ENCODE results near the gene TNNC2. TPM values are rescaled to one million over a fixed set of nuclear protein-coding genes. Genes with fewer than 3 reads are reported as not detected.
A peak's percentile ranks its signal among the peaks of the same experiment; 100 is the strongest.

The TNNC2 gene
- total and polyA plus RNA-seq, 2 donors from 2014 or later = 1.9 TPM; not detected in 1

GRCh38 chr20:45852326-45852725, 25.2 kb upstream of the TNNC2 start:
- Histone ChIP-seq H3K4me3 (ENCODE audit: low read length in 3 of 3) (no peak overlapping the region), H3K9ac (ENCODE audit: low read length in 3 of 3) (no peak overlapping the region)

GRCh38 chr20:45851501-45851900, 24.4 kb upstream of the TNNC2 start:
- Histone ChIP-seq H3K4me1 (ENCODE audit: control insufficient read depth in 2 of 3, insufficient read depth in 2 of 3, low read depth in 1 of 3, low read length in 3 of 3) (peaks cover 0 to 17% (median 7%) of the 10 kb centered on the region in 3 donors), H3K27me3 (ENCODE audit: control insufficient read depth, insufficient read depth, low read length) (no peaks in the 10 kb centered on the region), H3K4me3 (ENCODE audit: low read length in 3 of 3) (no peak overlapping the region), H3K27ac (ENCODE audit: low read depth in 2 of 2, low read length in 2 of 2) (no peak overlapping the region), H3K9me3 (ENCODE audit: control insufficient read depth in 2 of 3, insufficient read depth in 1 of 3, low read length in 3 of 3) (no peaks in the 10 kb centered on the region), H3K9ac (ENCODE audit: low read length in 3 of 3) (no peak overlapping the region), H3K36me3 (ENCODE audit: control insufficient read depth in 2 of 3, insufficient read depth in 3 of 3, low read length in 3 of 3) (peaks cover 2 to 5% (median 5%) of the 10 kb centered on the region in 3 donors)
- no peak for DNase-seq
- intact Hi-C loops (cut with DNase I) = no loop called here
- FAIRE-seq = no peak
- TF ChIP-seq CTCF (IDR thresholded peaks at IDR 0.05; ENCODE audit: borderline replicate concordance, extremely low read depth, insufficient read depth) = no peak

More at GRCh38 chr20:45852326-45852725, 25.2 kb upstream of the TNNC2 start:
- no peaks in the 10 kb centered on the region for H3K27me3 ChIP-seq (ENCODE audit: control insufficient read depth, insufficient read depth, low read length)
- intact Hi-C loops (cut with DNase I) = no loop called here
- DNase-seq (peak in 1 of 5 donors; percentile 27), FAIRE-seq (no peak)
- no peak overlapping the region for H3K27ac ChIP-seq (ENCODE audit: low read depth in 2 of 2, low read length in 2 of 2)
- peaks cover 0 to 20% (median 7%) of the 10 kb centered on the region in 3 donors for H3K4me1 ChIP-seq (ENCODE audit: control insufficient read depth in 2 of 3, insufficient read depth in 2 of 3, low read depth in 1 of 3, low read length in 3 of 3)
- H3K36me3 ChIP-seq (ENCODE audit: control insufficient read depth in 2 of 3, insufficient read depth in 3 of 3, low read length in 3 of 3) = peaks cover 2 to 5% (median 4%) of the 10 kb centered on the region in 3 donors
- H3K9me3 ChIP-seq (ENCODE audit: control insufficient read depth in 2 of 3, insufficient read depth in 1 of 3, low read length in 3 of 3) = no peaks in the 10 kb centered on the region
- TF ChIP-seq CTCF (IDR thresholded peaks at IDR 0.05; ENCODE audit: borderline replicate concordance, extremely low read depth, insufficient read depth) = no peak

GRCh38 chr20:45850926-45851325, 23.8 kb upstream of the TNNC2 start:
- H3K4me1 ChIP-seq (ENCODE audit: control insufficient read depth in 2 of 3, insufficient read depth in 2 of 3, low read depth in 1 of 3, low read length in 3 of 3) = peaks cover 0 to 12% (median 3%) of the 10 kb centered on the region in 3 donors
- H3K27me3 ChIP-seq (ENCODE audit: control insufficient read depth, insufficient read depth, low read length) = no peaks in the 10 kb centered on the region
- peaks cover 3 to 10% (median 7%) of the 10 kb centered on the region in 3 donors for H3K36me3 ChIP-seq (ENCODE audit: control insufficient read depth in 2 of 3, insufficient read depth in 3 of 3, low read length in 3 of 3)
- no peaks in the 10 kb centered on the region for H3K9me3 ChIP-seq (ENCODE audit: control insufficient read depth in 2 of 3, insufficient read depth in 1 of 3, low read length in 3 of 3)
- intact Hi-C loops (cut with DNase I) = no loop called here
- TF ChIP-seq CTCF (IDR thresholded peaks at IDR 0.05; ENCODE audit: borderline replicate concordance, extremely low read depth, insufficient read depth) = no peak
- no peak overlapping the region for H3K27ac ChIP-seq (ENCODE audit: low read depth in 2 of 2, low read length in 2 of 2)
- DNase-seq = no peak
- no peak for FAIRE-seq
- H3K9ac ChIP-seq (ENCODE audit: low read length in 3 of 3) = no peak overlapping the region
- H3K4me3 ChIP-seq (ENCODE audit: low read length in 3 of 3) = no peak overlapping the region

- H3K36me3 ChIP-seq (ENCODE audit: control insufficient read depth in 2 of 3, insufficient read depth in 3 of 3, low read length in 3 of 3) = peaks cover 3 to 10% (median 10%) of the 10 kb centered on the region in 3 donors
- no peak for FAIRE-seq
- no peak overlapping the region for H3K9ac ChIP-seq (ENCODE audit: low read length in 3 of 3)
- no peak overlapping the region for H3K27ac ChIP-seq (ENCODE audit: low read depth in 2 of 2, low read length in 2 of 2)
- no peaks in the 10 kb centered on the region for H3K27me3 ChIP-seq (ENCODE audit: control insufficient read depth, insufficient read depth, low read length)
- TF ChIP-seq CTCF (IDR thresholded peaks at IDR 0.05; ENCODE audit: borderline replicate concordance, extremely low read depth, insufficient read depth) = no peak
- H3K9me3 ChIP-seq (ENCODE audit: control insufficient read depth in 2 of 3, insufficient read depth in 1 of 3, low read length in 3 of 3) = no peaks in the 10 kb centered on the region
- peaks cover 0 to 9% (median 0%) of the 10 kb centered on the region in 3 donors for H3K4me1 ChIP-seq (ENCODE audit: control insufficient read depth in 2 of 3, insufficient read depth in 2 of 3, low read depth in 1 of 3, low read length in 3 of 3)
- DNase-seq = no peak
- no peak overlapping the region for H3K4me3 ChIP-seq (ENCODE audit: low read length in 3 of 3)
- intact Hi-C loops (cut with DNase I) = no loop called here
These were observed 23.1 kb upstream of the TNNC2 start for GRCh38 chr20:45850238-45850637.

Data from kidney (tissue), 14 donors.